Liver (tissue), 3 donors: ENCODE data around the gene ARMH1.
A peak's percentile ranks its signal among the peaks of the same experiment; 100 is the strongest.

Experiments used
- HNF4G ChIP-seq: IDR thresholded peaks from 2 replicates; pipeline ENCODE4 v1.6.1; 2016; ENCODE audit warnings: antibody characterized with exemption
- JUND ChIP-seq, 2 donors: IDR thresholded peaks; 2 replicates each; pipeline ENCODE4 v1.6.1; 2016; ENCODE audit warnings: antibody characterized with exemption in 2 of 2
- RAD21 ChIP-seq, 2 donors: IDR thresholded peaks; 2 replicates each; pipeline ENCODE4 v1.6.1; 2016; ENCODE audit warnings: antibody characterized with exemption in 2 of 2, mild to moderate bottlenecking in 2 of 2
- SP1 ChIP-seq: IDR thresholded peaks from 2 replicates; pipeline ENCODE4 v1.6.1; 2018; ENCODE audit warnings: antibody characterized with exemption, mild to moderate bottlenecking
- TF ChIP-seq, protein P1 (sequence below): fragments of 150-350 bp; IDR thresholded peaks from 2 replicates; pipeline ENCODE4 v1.5.1; 2017; ENCODE audit warnings: improper control_type of control experiment, low read depth, low read length; ENCODE audit not compliant: missing input control
- TF ChIP-seq, protein P2 (sequence below): IDR thresholded peaks from 2 replicates; pipeline ENCODE4 v1.6.1; 2016; ENCODE audit warnings: antibody characterized with exemption
- TF ChIP-seq, protein P3 (sequence below): IDR thresholded peaks from 2 replicates; pipeline ENCODE4 v1.6.1; 2016; ENCODE audit warnings: antibody characterized with exemption, mild to moderate bottlenecking
- donor health status: healthy.
- donor health status: healthy.

DNA sequence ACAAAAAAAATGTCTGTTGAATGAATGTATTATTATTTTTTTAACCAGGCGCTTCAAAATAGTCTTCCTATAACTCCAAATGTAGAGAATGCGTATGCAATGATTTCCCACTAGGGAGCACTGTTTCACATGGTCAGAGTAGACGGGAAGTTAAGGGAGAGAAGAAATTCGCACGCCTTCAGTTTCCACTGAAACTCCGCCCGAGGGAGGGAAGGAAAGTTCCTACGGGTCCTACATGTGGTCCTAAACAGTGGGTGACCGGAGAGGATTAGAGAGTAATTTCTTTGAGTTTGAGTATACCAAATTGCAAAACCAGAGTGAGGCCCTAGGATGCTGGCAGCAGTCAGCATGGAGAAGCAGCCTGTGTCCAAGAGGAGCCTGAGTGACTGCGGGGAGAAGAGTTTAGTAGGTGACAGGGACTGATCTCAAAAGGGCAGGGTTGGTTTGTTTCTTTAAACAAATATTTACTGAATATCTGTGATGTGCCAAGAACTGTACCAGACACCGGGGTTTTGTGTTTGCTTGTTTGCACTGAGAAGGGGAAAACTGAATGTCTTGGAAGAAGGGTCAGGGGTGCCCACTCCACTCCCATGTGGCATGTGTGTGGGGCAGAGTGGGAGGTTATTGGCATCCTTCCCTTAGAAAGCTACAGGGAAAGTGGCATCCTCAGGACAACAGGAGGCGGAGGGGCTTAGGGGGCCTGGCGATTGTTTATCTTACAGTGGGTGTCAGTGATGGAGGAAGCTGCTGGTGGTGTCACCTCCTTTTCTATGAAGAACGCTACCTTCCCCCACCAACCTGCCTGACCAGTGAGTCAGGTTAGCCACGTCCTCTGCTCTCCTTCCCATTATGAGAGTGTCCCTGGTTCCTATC lies 33.7 kb downstream of the ARMH1 start:
- TF ChIP-seq, protein P1, sequence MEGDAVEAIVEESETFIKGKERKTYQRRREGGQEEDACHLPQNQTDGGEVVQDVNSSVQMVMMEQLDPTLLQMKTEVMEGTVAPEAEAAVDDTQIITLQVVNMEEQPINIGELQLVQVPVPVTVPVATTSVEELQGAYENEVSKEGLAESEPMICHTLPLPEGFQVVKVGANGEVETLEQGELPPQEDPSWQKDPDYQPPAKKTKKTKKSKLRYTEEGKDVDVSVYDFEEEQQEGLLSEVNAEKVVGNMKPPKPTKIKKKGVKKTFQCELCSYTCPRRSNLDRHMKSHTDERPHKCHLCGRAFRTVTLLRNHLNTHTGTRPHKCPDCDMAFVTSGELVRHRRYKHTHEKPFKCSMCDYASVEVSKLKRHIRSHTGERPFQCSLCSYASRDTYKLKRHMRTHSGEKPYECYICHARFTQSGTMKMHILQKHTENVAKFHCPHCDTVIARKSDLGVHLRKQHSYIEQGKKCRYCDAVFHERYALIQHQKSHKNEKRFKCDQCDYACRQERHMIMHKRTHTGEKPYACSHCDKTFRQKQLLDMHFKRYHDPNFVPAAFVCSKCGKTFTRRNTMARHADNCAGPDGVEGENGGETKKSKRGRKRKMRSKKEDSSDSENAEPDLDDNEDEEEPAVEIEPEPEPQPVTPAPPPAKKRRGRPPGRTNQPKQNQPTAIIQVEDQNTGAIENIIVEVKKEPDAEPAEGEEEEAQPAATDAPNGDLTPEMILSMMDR, result peak; percentile 31
- TF ChIP-seq, protein P2, sequence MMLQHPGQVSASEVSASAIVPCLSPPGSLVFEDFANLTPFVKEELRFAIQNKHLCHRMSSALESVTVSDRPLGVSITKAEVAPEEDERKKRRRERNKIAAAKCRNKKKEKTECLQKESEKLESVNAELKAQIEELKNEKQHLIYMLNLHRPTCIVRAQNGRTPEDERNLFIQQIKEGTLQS, result no peak
- TF ChIP-seq HNF4G, result no peak
- TF ChIP-seq RAD21 (IDR thresholded peaks at IDR 0.05), result peak; percentile 38 to 42
- peak; percentile 34 for TF ChIP-seq SP1
- no peak for TF ChIP-seq JUND (IDR thresholded peaks at IDR 0.05)
- TF ChIP-seq, protein P3, sequence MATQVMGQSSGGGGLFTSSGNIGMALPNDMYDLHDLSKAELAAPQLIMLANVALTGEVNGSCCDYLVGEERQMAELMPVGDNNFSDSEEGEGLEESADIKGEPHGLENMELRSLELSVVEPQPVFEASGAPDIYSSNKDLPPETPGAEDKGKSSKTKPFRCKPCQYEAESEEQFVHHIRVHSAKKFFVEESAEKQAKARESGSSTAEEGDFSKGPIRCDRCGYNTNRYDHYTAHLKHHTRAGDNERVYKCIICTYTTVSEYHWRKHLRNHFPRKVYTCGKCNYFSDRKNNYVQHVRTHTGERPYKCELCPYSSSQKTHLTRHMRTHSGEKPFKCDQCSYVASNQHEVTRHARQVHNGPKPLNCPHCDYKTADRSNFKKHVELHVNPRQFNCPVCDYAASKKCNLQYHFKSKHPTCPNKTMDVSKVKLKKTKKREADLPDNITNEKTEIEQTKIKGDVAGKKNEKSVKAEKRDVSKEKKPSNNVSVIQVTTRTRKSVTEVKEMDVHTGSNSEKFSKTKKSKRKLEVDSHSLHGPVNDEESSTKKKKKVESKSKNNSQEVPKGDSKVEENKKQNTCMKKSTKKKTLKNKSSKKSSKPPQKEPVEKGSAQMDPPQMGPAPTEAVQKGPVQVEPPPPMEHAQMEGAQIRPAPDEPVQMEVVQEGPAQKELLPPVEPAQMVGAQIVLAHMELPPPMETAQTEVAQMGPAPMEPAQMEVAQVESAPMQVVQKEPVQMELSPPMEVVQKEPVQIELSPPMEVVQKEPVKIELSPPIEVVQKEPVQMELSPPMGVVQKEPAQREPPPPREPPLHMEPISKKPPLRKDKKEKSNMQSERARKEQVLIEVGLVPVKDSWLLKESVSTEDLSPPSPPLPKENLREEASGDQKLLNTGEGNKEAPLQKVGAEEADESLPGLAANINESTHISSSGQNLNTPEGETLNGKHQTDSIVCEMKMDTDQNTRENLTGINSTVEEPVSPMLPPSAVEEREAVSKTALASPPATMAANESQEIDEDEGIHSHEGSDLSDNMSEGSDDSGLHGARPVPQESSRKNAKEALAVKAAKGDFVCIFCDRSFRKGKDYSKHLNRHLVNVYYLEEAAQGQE, result no peak
